Endothelial cell of umbilical vein (primary cell): ENCODE measurements around the gene EGLN1.

ENCODE experiments used
- CTCF ChIP-seq, 2 donors: IDR thresholded peaks; 1 replicate in 1 of 2; 2 replicates in 1 of 2; pipeline ENCODE4 v1.5.1; 2011; ENCODE audit warnings: low read length in 2 of 2, mild to moderate bottlenecking in 2 of 2, moderate library complexity in 2 of 2, control low read depth in 1 of 2, inconsistent platforms in 1 of 2, low read depth in 1 of 2; ENCODE audit not compliant: insufficient read depth in 1 of 2; ENCODE audit errors: extremely low read depth in 1 of 2
- JUN ChIP-seq: IDR thresholded peaks from 2 replicates; pipeline ENCODE4 v1.6.1; 2011; ENCODE audit warnings: borderline replicate concordance, low read depth; ENCODE audit not compliant: insufficient read length, insufficient read depth
- POLR2A ChIP-seq: IDR thresholded peaks from 2 replicates; pipeline ENCODE4 v1.6.1; 2012; ENCODE audit warnings: low read depth, mild to moderate bottlenecking, control low read depth, low read length
- POLR2AphosphoS5 ChIP-seq: IDR thresholded peaks from 2 replicates; pipeline ENCODE4 v1.6.1; 2012; ENCODE audit warnings: low read depth, mild to moderate bottlenecking, control low read depth, low read length, moderate library complexity; ENCODE audit not compliant: insufficient read depth

GRCh38 chr1:231359113-231359512 lies 63.0 kb downstream of the EGLN1 start:
- TF ChIP-seq POLR2A (no peak), CTCF (IDR thresholded peaks at IDR 0.05; ENCODE audit: extremely low read depth in 1 of 2, insufficient read depth in 1 of 2, low read depth in 1 of 2, low read length in 2 of 2) (no peak), POLR2AphosphoS5 (no peak), JUN (no peak)
